Ascending aorta (tissue), 2 donors: ENCODE measurements around the gene NID2. TPM values are rescaled to one million over a fixed set of nuclear protein-coding genes. Genes with fewer than 3 reads are reported as not detected.

Experiments used
- DNase-seq, 2 donors: peaks; one replicate each; pipeline ENCODE4 v3.0.0-alpha.2; 2019; ENCODE audit warnings: low spot score in 2 of 2
- H3K27ac ChIP-seq, 2 donors: fragments of 200-600 bp; sonication (generic); one replicate each; pipeline ENCODE4 v1.5.1; 2016 to 2017; ENCODE audit warnings: mild to moderate bottlenecking in 1 of 2
- H3K27me3 ChIP-seq: fragments of 200-600 bp; sonication (generic); one replicate; pipeline ENCODE4 v1.5.1; 2017
- H3K36me3 ChIP-seq, 2 donors: fragments of 200-600 bp; sonication (generic); one replicate each; pipeline ENCODE4 v1.5.1; 2016
- H3K4me1 ChIP-seq, 2 donors: fragments of 200-600 bp; sonication (generic); one replicate each; pipeline ENCODE4 v1.5.1; 2016 to 2017; ENCODE audit warnings: mild to moderate bottlenecking in 1 of 2
- H3K4me3 ChIP-seq, 2 donors: fragments of 200-600 bp; sonication (generic); one replicate each; pipeline ENCODE4 v1.5.1; 2016 to 2017; ENCODE audit warnings: mild to moderate bottlenecking in 1 of 2
- H3K9me3 ChIP-seq, 2 donors: fragments of 200-600 bp; sonication (generic); one replicate each; pipeline ENCODE4 v1.5.1; 2016
- intact Hi-C: fragments of 100-400 bp; cut with DNase I; formaldehyde crosslinking; loops from one replicate; pipeline ENCODE4 v1.15.1; 2023
- total RNA-seq: library from RNA; depleted of rRNA; stranded (reverse); fragments of >200 nt; gene quantifications from one replicate; pipeline ENCODE4 v1.1.0, GENCODE V29; 2016
- TF ChIP-seq, protein P1 (sequence below), 3 experiments: fragments of 200-600 bp in 2 of 3; fragments of 450-650 bp in 1 of 3; sonication (generic) in 2 of 3; IDR thresholded peaks; one replicate each; pipeline ENCODE4 v1.5.1; 2016 to 2019; ENCODE audit warnings: antibody characterized with exemption in 3 of 3, mild to moderate bottlenecking in 1 of 3, moderate library complexity in 1 of 3

NID2 gene
- total RNA-seq, 1 donor from 2014 or later: 12.2 TPM

DNA sequence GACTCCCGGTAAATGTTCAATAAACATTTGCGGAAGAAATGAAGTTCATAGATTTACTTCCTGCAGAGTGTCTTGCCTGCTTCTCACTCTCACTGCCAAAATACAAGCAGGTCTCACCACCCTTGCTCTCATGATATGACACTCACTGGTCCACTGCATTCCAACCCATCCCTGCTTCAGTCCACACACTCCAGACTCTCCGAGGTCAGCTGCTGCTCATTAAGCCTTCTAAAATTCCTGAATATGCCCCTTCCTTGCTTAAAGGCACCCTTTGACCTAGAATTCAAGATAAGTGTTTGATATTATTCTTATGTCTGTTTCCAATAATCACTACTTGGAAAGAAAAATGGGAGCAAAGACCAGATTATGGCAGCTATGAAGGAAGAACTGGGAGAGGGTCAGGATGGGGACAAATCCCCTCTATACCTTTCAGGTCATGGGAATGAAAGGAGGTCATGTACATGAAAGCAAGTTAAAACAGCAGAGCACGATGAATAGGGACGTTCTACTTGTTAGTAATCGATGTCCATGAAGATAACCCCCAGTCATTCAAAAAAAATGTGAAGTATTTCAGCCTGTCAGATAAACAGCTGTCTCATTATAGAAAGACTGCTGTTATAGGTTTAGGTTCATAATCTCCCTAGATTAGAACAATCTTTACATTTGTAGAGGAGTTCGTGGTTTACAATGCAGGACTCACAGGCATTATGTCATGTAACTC, 10.5 kb upstream of the NID2 start:
- no peak overlapping the region for H3K4me3 ChIP-seq
- no peak for DNase-seq
- H3K4me1 ChIP-seq: peaks cover 0 to 9% of the 10 kb centered on the region in 2 donors
- intact Hi-C loops: loop anchor here (10.0 kb wide), 1 partner anchor 475 kb away; the partner anchor contains the start of genes GPR137C and TXNDC16
- H3K36me3 ChIP-seq: no peaks in the 10 kb centered on the region
- TF ChIP-seq, protein P1, sequence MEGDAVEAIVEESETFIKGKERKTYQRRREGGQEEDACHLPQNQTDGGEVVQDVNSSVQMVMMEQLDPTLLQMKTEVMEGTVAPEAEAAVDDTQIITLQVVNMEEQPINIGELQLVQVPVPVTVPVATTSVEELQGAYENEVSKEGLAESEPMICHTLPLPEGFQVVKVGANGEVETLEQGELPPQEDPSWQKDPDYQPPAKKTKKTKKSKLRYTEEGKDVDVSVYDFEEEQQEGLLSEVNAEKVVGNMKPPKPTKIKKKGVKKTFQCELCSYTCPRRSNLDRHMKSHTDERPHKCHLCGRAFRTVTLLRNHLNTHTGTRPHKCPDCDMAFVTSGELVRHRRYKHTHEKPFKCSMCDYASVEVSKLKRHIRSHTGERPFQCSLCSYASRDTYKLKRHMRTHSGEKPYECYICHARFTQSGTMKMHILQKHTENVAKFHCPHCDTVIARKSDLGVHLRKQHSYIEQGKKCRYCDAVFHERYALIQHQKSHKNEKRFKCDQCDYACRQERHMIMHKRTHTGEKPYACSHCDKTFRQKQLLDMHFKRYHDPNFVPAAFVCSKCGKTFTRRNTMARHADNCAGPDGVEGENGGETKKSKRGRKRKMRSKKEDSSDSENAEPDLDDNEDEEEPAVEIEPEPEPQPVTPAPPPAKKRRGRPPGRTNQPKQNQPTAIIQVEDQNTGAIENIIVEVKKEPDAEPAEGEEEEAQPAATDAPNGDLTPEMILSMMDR (IDR thresholded peaks at IDR 0.05): no peak
- H3K9me3 ChIP-seq: no peaks in the 10 kb centered on the region
- H3K27ac ChIP-seq: no peak overlapping the region
- H3K27me3 ChIP-seq: no peaks in the 10 kb centered on the region

DNA sequence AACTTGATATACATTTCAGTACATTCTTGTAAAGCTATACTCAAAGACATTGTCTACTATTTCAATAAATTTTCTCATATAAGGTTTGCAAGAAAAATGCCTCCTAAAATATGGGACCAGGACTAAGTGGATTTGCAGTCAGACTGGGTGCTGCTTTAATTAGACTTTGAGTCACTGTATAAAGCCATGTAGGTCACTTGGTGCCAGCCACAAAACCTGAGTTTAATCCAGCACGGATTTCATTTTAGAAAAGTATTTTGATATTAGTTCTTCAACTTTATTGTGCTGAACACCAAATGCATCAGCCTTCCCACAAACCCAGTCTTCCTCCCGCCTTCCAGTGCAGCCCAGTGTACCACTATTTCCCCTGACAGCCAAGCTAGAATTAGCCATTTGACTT, 9.9 kb upstream of the NID2 start:
- H3K9me3 ChIP-seq: no peaks in the 10 kb centered on the region
- H3K4me3 ChIP-seq: no peak overlapping the region
- TF ChIP-seq, protein P1 (IDR thresholded peaks at IDR 0.05): no peak
- DNase-seq: no peak
- H3K27ac ChIP-seq: no peak overlapping the region
- H3K4me1 ChIP-seq: peaks cover 0 to 9% of the 10 kb centered on the region in 2 donors
- no peaks in the 10 kb centered on the region for H3K36me3 ChIP-seq
- intact Hi-C loops: loop anchor here (10.0 kb wide), 1 partner anchor 476 kb away; the partner anchor contains the start of genes GPR137C and TXNDC16
- H3K27me3 ChIP-seq: no peaks in the 10 kb centered on the region

DNA sequence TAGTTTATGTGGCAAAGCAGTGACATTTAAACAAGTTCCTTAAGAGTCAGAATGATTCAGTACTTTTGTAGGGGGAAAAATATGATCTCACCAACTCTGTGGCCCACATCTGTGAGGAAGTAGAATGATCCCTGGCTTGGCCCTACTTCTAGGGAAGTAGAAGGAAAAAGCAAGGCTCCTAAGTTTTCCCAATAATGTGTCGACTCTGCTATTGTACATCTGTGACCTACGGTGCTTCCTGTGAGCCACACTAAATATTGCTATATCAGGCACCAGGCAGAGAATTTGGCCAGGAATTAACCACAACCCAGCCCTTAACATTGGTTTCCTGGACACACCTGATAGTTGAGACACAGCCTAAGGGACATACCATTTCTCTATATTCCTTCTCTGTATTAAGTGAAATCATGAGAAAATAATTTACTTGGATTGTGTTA, 9.3 kb upstream of the NID2 start:
- TF ChIP-seq, protein P1 (IDR thresholded peaks at IDR 0.05): no peak
- intact Hi-C loops: loop anchor here (10.0 kb wide), 1 partner anchor 477 kb away; the partner anchor contains the start of genes GPR137C and TXNDC16
- H3K27me3 ChIP-seq: no peaks in the 10 kb centered on the region
- H3K4me1 ChIP-seq: peaks cover 0 to 9% of the 10 kb centered on the region in 2 donors
- H3K4me3 ChIP-seq: no peak overlapping the region
- H3K27ac ChIP-seq: no peak overlapping the region
- no peak for DNase-seq
- no peaks in the 10 kb centered on the region for H3K36me3 ChIP-seq
- no peaks in the 10 kb centered on the region for H3K9me3 ChIP-seq

DNA sequence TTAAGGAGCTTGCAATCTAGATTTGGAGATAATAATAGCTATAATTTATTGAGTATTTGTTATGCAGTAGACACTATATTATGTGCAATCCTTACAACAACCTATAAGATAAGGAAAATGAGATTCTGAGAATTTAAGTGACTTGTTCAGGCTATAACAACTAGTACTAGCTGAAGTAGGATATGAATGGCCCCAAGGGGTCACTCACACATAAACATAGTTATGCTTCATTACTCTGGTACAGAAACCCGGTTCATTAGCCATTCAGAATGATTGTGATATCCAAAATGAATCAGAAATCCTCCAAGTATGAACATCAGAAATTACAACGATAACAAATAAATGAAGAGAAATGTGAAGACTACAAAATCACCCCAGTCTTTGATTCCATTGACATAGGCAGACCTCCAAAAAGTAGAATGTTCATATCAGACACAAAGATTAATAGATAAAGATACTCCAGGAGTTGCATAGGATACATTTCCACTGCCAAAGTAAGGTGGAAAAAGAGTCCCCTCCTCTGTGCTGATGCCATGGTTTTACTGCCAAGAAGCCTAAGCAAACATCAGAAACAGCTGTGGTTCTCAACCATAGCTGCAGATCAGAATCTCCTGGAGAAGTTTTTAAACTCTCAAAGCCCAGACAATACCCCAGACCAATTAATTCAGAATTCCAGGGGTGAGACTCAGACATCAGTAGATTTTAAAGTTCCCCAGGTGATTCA, 8.6 kb upstream of the NID2 start:
- intact Hi-C loops: loop anchor here (10.0 kb wide), 1 partner anchor 477 kb away; the partner anchor contains the start of genes GPR137C and TXNDC16
- no peaks in the 10 kb centered on the region for H3K9me3 ChIP-seq
- TF ChIP-seq, protein P1 (IDR thresholded peaks at IDR 0.05): no peak
- no peaks in the 10 kb centered on the region for H3K36me3 ChIP-seq
- H3K27ac ChIP-seq: no peak overlapping the region
- H3K27me3 ChIP-seq: no peaks in the 10 kb centered on the region
- no peak for DNase-seq
- no peak overlapping the region for H3K4me3 ChIP-seq
- peaks cover 0 to 9% of the 10 kb centered on the region in 2 donors for H3K4me1 ChIP-seq

DNA sequence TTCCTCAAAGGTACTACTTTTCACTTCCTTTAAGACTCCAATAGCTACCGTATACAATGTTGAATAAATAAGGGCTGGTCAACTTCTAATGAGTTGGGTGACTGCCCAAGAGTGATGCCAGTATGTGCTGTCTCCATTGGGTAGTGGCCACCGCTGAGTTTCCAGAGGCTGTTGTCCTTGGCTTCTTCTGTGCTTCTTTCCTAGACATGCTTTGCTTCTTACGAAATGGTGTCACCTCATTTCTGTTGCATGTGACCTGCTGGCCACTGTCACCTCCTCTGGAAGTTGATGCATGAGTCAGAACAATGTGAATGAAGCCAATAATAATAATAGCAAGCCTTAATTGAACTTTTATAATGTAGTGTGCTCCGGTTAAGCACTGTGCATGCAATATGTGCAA, 7.5 kb upstream of the NID2 start:
- Histone ChIP-seq H3K4me1 (peaks cover 0 to 9% of the 10 kb centered on the region in 2 donors), H3K27ac (peak overlapping the region; percentile 52 to 61), H3K4me3 (no peak overlapping the region), H3K9me3 (no peaks in the 10 kb centered on the region), H3K27me3 (no peaks in the 10 kb centered on the region), H3K36me3 (no peaks in the 10 kb centered on the region)
- peak; percentile 24 to 88 for DNase-seq
- TF ChIP-seq, protein P1 (IDR thresholded peaks at IDR 0.05): no peak
- intact Hi-C loops: loop anchor here (10.0 kb wide), 1 partner anchor 478 kb away; the partner anchor contains the start of genes GPR137C and TXNDC16
